ENCODE data around the gene SOX5.

Gene SOX5

DNA sequence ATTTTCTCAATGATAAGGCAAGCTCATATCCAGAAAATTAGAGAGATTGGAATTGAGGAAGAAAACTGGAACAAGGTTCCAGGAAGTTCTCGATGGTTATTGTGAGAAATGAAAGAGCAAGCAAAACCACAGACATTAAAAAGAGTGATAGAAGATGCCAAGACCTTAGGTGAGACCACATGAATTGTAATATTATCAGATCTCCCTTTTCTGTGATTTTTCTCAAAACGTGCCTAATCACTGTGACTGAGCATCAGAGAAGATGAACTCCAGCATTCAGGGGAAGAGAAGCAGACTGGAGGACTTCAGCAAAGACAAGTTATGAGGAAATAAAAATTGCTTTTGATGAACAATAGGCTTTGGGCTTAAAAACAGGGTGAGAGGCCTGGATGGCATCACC is 278.8 kb downstream of the SOX5 start:
- DNase-seq, result no peak

DNA sequence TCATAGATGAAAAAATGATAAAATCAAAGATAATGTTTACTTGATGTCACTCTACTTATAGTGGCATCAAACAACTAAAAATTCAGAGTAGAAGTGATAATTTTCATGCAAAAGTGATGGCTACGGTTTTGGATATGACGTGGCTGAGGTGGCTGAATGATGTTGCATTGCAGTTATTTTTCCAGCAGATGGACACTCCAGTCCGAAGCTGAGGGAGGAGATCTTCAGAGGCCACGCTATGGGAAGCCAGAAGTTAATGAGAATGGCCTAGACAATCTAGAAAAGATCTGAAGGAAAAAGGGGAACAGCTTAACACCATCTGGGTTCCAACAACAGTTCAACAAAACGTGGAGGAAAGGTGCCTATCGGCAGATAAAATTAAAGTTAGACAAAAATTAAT is 279.8 kb downstream of the SOX5 start:
- DNase-seq, result no peak

DNA sequence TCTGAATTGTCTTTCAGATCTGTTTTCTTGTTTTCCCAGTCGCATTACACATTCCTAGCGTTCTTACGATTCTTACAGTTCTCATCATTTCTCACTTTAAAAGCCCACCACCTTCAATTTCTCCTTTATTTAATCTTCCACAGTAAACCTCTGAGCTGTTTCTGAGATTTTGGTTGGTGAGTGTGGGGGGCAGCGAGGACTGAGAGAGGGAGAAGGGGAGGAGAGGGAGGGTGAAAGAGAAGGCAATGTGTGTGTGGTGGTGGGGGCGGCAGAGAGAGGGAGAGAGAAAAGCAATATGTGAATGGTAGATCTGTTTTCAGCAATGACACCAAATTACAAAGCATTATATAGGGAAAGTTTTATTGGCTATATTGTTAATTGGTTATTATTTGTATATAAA is 282.6 kb downstream of the SOX5 start:
- DNase-seq, result no peak

DNA sequence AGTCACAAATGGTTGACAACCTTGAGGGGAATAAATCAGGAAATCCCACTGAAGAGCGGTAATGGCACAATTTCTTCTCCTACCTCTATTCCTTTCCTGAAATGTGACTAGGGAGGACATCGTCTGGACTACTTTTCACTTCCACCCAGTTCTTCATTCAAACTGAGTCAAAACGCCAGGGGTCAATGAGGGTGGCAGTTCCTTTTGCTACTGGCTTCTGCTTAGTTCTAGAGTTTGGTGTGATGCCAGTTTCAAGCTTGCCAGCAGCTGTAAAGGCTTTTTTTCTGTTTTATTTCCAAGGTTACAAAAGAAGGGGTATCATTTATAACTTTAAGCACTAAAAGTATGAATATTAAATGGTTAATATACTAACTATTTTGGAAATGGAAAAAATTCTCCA is 286.5 kb downstream of the SOX5 start:
- DNase-seq, result no peak

DNA sequence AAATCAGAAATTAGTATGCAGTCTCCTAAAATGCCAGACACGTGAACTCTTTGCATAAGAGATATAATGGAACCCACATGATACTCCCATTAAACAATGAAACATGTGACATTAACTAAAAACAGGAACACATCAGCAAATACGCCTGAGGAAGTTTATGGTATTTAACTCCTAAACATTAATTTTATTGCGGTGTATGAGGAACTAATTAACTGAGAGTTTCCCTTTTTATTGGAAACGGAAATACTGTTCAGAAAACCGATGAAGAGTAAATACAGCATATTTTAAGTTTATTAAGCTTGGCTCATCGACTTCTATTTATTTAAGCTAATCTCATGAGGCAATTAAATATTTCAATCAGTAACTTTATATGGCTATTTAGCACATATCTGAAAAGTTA is 290.3 kb downstream of the SOX5 start:
- no peak for DNase-seq

DNA sequence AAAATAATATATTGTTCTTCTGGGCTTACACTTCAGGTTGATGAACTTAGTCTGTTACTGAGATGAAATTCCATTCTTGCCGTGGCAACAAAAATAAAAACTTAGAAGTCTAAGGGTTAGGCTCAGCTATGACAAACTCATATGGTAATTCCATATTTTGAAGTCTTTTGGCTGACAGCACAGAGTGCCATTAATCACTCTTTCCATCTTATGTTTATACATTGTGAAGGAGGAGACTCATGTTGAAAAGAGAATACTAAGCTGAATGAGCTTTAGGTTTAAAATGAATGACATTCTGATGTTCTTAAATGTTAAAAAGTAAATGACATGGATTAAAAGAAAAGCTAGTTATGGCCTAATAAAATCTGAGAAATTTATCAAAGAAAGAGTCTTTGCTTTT is 291.9 kb downstream of the SOX5 start:
- no peak for DNase-seq

DNA sequence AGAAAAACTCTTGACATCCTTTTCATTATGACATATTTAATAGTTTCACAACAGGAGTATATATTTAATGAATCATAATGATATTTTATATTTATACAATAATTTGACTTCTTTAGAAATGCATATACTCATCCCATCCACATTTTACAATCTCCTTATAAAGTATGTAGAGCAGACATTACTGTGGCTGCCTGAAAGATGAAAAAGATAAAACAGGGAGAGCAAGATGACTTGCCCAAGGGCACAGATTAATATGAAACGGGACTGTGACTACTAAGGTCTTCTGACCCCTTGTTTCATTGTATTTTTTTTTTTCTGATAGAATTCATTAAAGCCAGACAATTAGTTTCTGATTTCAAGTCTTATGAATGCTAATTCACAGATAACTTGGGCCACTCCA is 293.6 kb downstream of the SOX5 start:
- DNase-seq, result no peak

DNA sequence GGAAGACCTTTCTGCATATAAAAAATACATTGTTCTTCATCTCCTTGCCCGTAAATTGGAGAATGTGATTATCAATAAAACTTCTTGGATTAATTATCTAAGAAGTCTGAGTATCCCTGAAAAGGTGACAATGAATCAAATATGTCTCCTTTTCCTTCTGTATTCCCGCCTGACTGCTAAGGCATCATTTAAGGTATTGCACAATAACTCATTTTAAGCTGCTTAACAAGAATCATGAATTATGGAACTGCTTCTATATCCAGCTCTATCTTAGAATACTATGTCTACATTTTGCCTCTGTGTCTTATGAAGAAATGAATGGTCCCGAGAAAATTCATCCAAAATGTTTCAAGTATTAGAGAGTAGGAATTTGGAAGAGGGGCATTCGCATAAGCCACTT is 294.4 kb downstream of the SOX5 start:
- no peak for DNase-seq

DNA sequence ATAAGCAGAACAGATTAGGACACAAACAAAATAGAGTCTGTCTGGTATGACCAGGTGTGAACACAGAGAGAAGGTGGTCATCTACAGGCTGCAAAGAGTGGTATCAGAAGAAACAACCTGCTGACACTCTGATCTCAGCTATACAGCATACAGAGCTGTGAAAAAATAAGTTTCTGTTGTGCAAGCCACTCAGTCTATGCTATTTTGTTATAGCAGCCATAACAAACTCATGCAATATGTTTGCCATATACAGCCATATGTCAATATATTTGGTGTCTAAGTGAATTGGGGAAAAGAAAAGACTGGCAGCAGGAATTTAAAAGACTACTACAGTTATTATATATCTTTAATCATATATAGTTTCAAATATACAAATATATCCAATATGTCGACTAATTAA is 300.9 kb downstream of the SOX5 start:
- no peak for DNase-seq

DNA sequence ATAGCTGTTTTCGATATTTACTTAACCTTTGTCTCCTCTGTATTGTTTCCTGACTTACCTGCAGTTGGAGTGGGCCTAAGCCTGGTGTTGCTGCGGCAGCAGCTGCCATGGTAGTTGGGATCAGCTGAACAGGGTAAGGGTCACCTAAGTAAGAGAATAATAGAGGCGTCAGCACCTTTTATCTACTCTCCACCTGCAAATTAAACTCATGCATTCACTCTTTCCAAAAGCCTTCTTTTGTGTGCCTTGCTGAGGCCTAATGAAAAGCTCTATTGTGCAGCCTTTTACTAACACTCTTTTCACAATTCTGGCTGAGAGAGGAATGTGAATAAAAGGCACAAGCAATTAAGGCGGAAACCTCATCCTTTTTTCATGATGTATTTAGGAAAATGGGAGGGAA is 308.7 kb downstream of the SOX5 start:
- no peak for DNase-seq

DNA sequence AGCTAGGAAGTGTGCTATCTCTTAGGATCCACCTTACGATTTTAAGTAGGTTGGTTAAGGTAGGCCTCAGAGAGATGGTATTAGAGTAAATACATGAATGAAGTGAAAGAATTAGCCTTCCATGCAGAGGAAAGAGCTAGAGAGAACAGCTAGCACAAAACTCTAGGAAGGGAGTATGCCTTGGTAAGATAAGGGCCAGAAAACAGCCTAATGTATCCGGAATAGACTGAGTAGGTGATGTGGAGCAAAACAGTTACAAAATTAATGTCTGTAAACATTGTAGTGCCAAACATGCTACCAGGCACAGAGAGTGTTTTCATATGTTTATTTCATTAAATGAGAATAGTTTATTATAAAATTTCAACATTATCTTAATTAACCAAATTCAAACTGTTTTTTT is 315.1 kb downstream of the SOX5 start:
- DNase-seq, result no peak

DNA sequence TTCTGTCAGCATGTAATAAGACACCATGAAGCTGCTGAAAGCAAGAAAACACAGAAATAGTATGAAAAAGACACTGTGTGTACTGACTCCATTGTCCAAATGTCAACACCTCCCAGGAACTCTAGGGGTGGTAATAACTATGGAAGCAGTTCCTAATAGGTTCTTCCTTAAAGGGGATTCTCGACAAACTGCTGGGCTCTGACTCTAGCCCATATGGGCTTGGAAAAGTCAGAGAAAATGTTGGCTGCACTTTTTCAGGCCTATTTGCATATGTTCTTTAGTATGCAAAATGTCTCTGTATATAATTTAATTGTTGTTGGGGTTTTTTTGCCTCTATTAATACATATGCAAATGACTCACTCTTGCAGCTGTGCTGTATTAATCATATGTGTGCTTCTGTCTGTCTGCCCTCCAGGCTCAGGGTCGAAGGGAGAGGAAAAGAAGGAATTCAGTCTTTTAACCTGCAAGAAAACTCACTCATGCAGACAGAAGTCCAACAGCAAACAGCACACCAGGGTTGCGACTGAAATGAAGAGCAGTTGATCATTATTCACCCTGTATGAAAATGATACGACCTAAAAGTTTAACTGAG is 317.6 kb downstream of the SOX5 start:
- DNase-seq, result no peak

DNA sequence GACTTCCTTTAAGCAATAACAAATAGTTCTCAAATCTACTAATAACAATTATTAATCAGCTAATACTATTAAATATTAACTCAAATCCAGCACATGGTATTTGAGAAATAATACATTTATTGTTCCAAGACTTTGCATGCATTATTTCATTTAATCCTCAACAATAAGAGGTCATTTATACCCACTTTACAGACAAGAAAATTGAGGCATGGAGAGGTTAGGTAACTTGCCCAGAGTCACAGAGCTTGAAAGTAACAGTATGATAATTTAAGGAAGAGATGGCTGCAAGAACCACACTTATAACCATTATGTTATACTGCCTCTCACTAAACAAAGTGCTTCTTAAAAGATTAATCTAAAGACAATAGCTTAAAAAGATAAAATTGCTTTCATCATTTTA is 318.9 kb downstream of the SOX5 start:
- no peak for DNase-seq

DNA sequence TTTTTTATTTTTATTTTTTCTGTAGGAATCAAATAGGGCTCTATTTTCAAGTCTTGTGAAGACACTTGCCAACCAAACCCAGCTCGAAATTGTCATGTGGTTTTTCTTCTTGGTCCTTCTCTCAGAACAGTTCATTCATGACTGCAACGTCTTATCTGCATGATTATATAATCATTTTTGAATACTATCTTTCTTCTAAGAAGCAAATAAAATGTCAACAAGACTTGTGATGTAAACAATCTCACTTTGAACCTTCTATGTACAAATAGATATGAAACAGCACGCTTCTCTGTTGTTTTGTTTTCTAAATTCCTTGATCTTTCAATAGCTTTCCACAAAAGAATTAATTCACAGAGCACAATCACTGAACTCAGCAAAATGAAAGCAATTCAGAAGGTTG is 320.7 kb downstream of the SOX5 start:
- no peak for DNase-seq

DNA sequence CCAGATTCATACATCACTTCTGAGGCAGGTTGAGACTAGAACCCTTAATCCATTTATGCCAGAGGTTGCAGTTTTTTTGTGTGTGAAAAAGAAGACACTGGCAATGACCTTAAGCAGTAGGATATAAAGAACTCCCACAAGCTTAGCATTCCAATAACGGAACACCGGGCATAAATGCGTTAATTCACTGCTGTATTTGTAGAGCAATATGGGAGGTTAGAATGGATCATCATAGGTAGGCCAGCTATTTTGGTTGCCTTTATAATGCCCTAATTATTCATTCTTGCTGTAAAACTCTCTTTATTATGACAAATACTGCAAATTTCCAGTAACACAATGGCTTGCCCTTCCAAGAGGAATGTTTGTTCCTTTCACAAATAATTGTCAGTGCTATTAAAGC is 322.7 kb downstream of the SOX5 start:
- DNase-seq, result no peak

DNA sequence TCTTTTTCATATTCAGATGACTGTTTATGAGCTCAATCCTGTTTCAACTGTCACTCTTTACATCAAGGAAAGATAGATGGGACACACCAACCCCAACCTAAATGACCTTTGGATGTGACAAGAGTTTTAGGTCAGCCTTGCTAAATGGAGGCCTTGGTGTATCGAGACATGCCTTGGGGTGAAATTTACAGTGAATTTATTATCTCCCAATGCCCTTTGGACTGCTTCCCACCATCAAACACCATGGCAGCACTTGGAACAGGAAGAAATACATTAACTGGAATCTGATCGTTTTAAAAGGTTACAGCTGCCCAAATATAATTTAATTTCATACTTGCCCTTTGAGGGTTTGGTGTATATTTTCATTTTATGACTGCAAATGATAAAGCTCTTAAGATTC is 327.6 kb downstream of the SOX5 start:
- DNase-seq, result no peak

DNA sequence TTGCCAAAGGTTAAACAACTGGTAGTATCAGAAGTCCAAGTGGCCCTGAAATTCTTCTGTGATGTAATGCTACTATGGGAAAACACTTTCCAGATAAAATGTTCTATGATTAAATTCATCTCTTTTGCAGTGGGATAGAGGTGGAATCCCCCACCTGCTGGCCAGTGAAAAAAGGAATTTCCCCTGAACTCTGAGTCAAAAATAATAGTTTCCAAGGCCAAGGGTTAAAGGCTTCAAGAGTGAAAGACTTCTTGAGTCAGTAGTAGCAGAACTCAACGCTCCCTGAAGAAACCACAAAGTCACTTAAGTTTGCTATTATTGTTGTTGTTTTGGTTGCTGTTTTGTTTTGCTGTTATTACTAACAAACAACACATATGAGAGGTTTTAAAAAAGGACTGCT is 330.8 kb downstream of the SOX5 start:
- DNase-seq, result no peak

DNA sequence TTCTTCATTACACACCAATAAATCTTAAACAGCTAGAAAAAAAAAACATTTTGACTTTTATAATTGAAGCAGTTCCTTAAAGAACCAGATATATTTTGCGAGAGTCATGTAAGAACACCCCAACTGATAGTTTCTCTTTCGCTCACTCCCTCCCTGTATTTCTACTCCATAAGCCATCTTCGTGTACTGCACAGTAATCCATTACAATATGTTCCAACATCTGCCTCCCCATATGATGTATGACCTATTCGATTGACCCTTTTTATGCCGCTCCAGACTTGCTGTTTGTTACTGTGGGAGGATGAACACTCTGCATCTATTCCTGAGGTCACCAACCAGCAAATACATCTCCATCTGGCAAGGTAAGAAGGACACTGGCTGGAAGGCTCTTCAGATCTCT is 331.7 kb downstream of the SOX5 start:
- DNase-seq, result no peak

DNA sequence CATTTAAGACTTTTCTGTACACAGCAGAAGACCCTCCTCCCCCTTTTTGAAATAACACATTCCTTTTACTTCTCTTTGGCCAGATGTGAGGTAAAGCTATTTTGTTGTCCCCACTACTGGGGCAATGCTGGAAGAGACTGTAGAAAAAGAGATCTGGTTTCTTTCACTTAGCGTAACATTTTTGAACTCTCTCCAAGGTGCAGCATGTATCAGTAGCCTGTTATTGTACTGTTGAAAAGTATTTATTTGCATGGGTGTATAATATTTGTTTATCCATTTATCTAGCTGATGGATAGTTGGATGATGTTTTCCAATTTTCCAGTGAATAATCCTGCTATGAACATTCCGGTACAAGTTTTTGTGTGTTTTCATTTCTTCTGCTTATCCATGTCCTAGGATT is 335.2 kb downstream of the SOX5 start:
- no peak for DNase-seq

DNA sequence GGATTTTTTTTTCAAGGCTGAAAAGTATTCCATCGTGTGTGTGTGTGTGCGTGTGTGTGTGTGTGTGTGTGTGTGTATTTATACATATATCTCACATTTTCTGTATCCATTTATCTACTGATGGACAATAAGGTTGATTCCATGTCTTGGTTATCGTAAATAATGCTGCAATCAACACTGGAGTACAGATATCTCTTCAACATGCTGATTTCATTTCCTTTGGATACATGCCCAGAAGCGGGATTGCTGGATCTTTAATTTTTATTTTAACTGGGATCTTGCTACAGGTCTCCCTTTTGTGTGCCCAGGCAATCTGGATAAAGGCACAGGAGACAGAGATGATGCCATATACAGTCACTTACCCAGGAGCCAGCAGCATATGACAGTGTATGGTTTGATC is 338.1 kb downstream of the SOX5 start:
- DNase-seq, result no peak

DNA sequence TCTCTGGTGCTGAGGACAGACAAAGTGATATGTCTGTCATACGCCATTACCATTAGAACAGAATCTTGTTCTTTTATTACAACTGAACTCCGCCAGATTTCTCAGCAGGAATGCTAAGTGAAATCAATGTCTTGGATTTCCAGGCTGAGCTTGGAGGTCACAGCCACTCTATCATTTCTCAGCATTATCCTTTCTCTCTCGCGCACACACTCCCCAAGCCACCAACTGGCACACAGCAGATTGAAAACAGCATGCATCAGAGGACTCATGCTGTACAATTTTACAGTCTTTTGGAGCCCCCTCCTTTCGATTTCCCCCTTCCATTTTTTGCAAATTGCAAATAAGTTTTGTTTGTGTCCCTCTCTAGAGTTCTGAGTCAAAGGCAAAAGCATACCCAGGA is 348.6 kb downstream of the SOX5 start:
- DNase-seq, result no peak

DNA sequence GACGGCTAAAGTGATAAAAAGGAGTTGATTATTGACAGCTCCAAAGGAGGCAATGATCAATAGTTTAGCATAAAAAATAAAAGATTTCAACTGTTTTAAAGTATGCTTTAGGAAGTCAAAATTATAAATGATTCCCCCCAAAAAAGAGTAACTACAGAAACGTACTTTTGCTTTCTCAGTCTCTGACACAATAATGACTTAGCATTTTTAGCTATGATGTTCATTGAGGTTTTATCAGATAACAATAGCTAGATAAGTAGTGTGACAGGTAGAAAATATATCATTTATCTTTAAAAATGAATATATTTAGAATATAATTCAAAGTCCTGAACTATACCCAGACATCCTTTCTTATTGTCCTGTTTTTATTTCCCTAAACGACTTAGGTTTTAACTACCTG is 352.9 kb downstream of the SOX5 start:
- DNase-seq, result no peak

DNA sequence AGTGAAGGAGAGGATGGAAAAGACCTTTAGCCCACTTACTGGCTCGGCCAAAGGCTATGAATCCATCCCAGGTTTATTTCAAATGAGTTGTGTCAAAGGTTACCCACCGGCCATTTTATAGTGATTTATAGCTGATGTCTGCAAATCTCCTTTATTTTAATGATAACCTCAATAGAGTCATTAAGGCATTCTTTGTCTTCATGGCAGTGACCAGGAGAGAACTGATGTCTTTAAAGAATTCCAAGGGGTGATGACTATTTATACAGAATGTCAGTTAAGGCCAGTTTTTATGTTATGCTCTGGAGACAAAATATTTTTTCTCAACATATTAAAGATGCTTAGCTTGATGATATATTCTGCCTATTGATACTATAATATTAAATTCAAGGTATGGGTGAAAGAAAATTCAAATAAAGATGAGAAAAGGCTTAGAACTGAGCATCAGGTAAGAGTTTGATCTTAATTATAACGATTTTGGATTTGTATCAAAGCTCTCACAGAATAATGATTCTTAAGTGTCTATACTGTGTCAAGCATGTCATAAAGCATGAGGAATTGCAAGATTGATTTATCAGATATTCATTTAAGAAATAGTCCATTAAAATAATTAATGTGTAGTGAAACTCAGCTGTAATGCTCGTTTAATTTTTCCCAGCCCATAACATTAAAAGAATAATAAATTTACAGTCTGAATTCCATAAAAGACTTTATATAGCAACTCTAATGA is 361.5 kb downstream of the SOX5 start:
- DNase-seq, result no peak

DNA sequence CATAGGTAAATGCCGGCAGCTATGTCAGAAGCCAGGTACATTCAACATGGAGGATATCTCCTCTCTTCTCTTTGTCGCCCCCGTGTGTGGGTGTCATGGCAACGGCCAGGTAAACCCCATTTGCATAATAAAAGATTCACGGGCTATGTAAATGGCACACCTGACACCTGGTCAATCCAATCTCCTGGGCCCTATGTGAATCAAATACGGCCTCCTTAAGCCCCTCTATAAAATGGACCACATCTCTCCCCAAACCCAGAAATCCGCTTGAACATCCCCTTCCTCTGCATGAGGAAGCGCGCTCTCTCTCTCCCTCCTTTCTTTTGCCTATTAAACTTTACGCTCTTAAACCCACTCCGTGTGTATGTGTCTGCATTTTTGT is 363.7 kb downstream of the SOX5 start:
- no peak for DNase-seq

DNA sequence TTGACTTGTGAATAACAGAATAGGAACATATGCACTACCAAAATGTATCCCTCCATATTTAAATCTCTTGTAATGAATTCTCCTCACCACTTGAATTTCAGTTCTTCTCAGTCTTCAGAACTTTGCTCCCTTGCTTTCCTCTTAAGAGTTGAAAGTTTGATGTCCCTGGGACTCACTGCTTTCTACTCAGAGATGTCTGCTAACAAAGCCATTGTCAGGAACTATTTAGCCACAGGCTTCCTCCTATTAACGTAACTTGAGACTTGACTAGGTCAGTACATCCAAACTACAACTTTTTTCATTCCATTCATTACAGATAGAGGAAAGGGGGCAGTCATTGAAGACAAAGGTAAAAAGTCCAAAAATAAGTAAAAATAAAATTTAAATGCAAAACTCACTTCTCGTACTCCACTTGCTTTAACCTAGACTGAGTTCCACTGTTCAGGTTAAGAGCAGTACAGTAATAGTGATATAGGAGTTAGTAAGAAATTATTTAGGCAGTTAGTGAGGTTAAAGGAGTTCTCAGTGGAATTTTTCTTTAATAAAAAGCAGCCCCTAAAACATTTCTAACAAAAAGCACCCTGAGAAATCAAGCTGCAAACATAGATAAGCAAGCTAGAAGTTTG is 364.2 kb downstream of the SOX5 start:
- no peak for DNase-seq

All from CD4-positive, alpha-beta T cell treated with Interferon alpha-2 for 1 hour (primary cell).